K562 (cell line): Measurements from ENCODE around the gene LRRC7. TPM values are rescaled to one million over a fixed set of nuclear protein-coding genes. Genes with fewer than 3 reads are reported as not detected.

Experiments
- CBX2 ChIP-seq: fragments of 200-600 bp; sonication (generic); IDR thresholded peaks from one replicate; pipeline ENCODE4 v1.6.1; 2012; ENCODE audit warnings: mild to moderate bottlenecking, low read length, inconsistent platforms; ENCODE audit not compliant: insufficient read depth, poor library complexity, severe bottlenecking
- DPF2 ChIP-seq: fragments of 450-650 bp; IDR thresholded peaks from 2 replicates; pipeline ENCODE4 v1.6.1; 2016
- FIP1L1 ChIP-seq: fragments of 200-400 bp; formaldehyde crosslinking; IDR thresholded peaks from 2 replicates; pipeline ENCODE4 v1.6.1; 2018; ENCODE audit warnings: mild to moderate bottlenecking, low read depth, low read length; ENCODE audit not compliant: poor library complexity, severe bottlenecking
- KAT7 ChIP-seq: sonication (generic); formaldehyde crosslinking; IDR thresholded peaks from 2 replicates; pipeline ENCODE4 v1.8.0; 2022; ENCODE audit warnings: missing genetic modification reagents, mild to moderate bottlenecking, borderline replicate concordance
- MAFK ChIP-seq: IDR thresholded peaks from 2 replicates; pipeline ENCODE4 v1.6.1; 2011; ENCODE audit warnings: low read length, improper control_type of control experiment
- NCOR1 ChIP-seq: fragments of 450-650 bp; IDR thresholded peaks from 2 replicates; pipeline ENCODE4 v1.6.1; 2016; ENCODE audit warnings: mild to moderate bottlenecking, moderate library complexity
- POLR2B ChIP-seq: fragments of 450-650 bp; IDR thresholded peaks from 2 replicates; pipeline ENCODE4 v1.6.1; 2018; ENCODE audit warnings: low read depth; ENCODE audit not compliant: partially characterized antibody
- SMARCB1 ChIP-seq: IDR thresholded peaks from 2 replicates; pipeline ENCODE4 v1.6.1; 2011; ENCODE audit warnings: improper control_type of control experiment, low read depth; ENCODE audit not compliant: insufficient read length
- TCF3 ChIP-seq: sonication (generic); formaldehyde crosslinking; IDR thresholded peaks from 2 replicates; pipeline ENCODE4 v1.4.0; 2020; ENCODE audit warnings: mild to moderate bottlenecking, missing genetic modification reagents
- TCF7 ChIP-seq: sonication (generic); IDR thresholded peaks from 2 replicates; pipeline ENCODE4 v1.6.1; 2016; ENCODE audit warnings: antibody characterized with exemption, borderline replicate concordance
- TEAD2 ChIP-seq: fragments of 450-650 bp; IDR thresholded peaks from 2 replicates; pipeline ENCODE4 v1.6.1; 2016; ENCODE audit warnings: missing genetic modification characterization, control low read depth, missing compliant biosample characterization
- THRB ChIP-seq: fragments of 450-650 bp; formaldehyde crosslinking; conservative IDR thresholded peaks from 2 replicates; pipeline ENCODE4 v1.4.0; 2022; ENCODE audit warnings: mild to moderate bottlenecking, missing genetic modification characterization
- UBTF ChIP-seq, 2 experiments: IDR thresholded peaks; 2 replicates each; pipeline ENCODE4 v1.6.1; 2012; ENCODE audit warnings: improper control_type of control experiment in 2 of 2, low read depth in 2 of 2, low read length in 2 of 2, borderline replicate concordance in 1 of 2
- YBX1 ChIP-seq: fragments of 450-650 bp; IDR thresholded peaks from 2 replicates; pipeline ENCODE4 v1.7.1; 2016; ENCODE audit warnings: mild to moderate bottlenecking
- ZFPM2 ChIP-seq: fragments of 250-450 bp; sonication (Bioruptor Pico); IDR thresholded peaks from 2 replicates; pipeline ENCODE4 v1.5.1; 2022; ENCODE audit warnings: mild to moderate bottlenecking
- ZNF445 ChIP-seq: fragments of 250-450 bp; sonication (Bioruptor Pico); IDR thresholded peaks from 2 replicates; pipeline ENCODE4 v1.4.0; 2020; ENCODE audit warnings: low read depth, mild to moderate bottlenecking, moderate library complexity
- ZNF75A ChIP-seq: fragments of 450-650 bp; formaldehyde crosslinking; IDR thresholded peaks from 2 replicates; pipeline ENCODE4 v1.4.0; 2020; ENCODE audit warnings: mild to moderate bottlenecking
- ZNF785 ChIP-seq: fragments of 250-450 bp; sonication (Bioruptor Pico); IDR thresholded peaks from 2 replicates; pipeline ENCODE4 v1.4.0; 2020; ENCODE audit warnings: mild to moderate bottlenecking
- ZZZ3 ChIP-seq: fragments of 450-650 bp; IDR thresholded peaks from 2 replicates; pipeline ENCODE4 v1.6.1; 2016; ENCODE audit warnings: antibody characterized with exemption, mild to moderate bottlenecking, moderate library complexity
- polyA plus RNA-seq, 8 experiments: library from polyadenylated mRNA; depleted of rRNA in 4 of 8; stranded (reverse) in 5 of 8; unstranded in 3 of 8; fragments of >200 nt; fragmentation: Nextera tagmentation in 2 of 8; fragmentation: Illumina TruSeq in 1 of 8; extraction: Ambion mirVana in 2 of 8; extraction: Trizol in 1 of 8; gene quantifications; 2 replicates each; pipeline versions ENCODE4 v1.2.1 to v1.2.3, GENCODE V29; 2011 to 2014; ENCODE audit warnings: inconsistent platforms in 1 of 8, missing spikeins in 1 of 8
- total RNA-seq, 7 experiments: library from RNA; depleted of rRNA in 6 of 7; stranded (reverse); fragments of >200 nt in 6 of 7; fragmentation: Illumina TruSeq in 2 of 7; extraction: Trizol in 2 of 7; gene quantifications; 2 replicates each; pipeline versions ENCODE4 v1.2.1 to v1.2.3, GENCODE V29; 2011 to 2021; ENCODE audit warnings: low replicate concordance in 1 of 7
- TF ChIP-seq, protein P1 (sequence below): fragments of 450-650 bp; IDR thresholded peaks from 2 replicates; pipeline ENCODE4 v1.6.1; 2018; ENCODE audit warnings: mild to moderate bottlenecking, low read depth; ENCODE audit not compliant: partially characterized antibody
- TF ChIP-seq, protein P2 (sequence below): fragments of 250-450 bp; sonication (Bioruptor Pico); IDR thresholded peaks from 2 replicates; pipeline ENCODE4 v1.8.0; 2021; ENCODE audit warnings: moderate library complexity, mild to moderate bottlenecking, inconsistent platforms

The LRRC7 gene
- total and polyA plus RNA-seq, 9 of the 15 experiments (the other 6 are each of a cell fraction or from before 2014, with no cell fraction given), result 0.09 to 0.94 (median 0.49) TPM

DNA sequence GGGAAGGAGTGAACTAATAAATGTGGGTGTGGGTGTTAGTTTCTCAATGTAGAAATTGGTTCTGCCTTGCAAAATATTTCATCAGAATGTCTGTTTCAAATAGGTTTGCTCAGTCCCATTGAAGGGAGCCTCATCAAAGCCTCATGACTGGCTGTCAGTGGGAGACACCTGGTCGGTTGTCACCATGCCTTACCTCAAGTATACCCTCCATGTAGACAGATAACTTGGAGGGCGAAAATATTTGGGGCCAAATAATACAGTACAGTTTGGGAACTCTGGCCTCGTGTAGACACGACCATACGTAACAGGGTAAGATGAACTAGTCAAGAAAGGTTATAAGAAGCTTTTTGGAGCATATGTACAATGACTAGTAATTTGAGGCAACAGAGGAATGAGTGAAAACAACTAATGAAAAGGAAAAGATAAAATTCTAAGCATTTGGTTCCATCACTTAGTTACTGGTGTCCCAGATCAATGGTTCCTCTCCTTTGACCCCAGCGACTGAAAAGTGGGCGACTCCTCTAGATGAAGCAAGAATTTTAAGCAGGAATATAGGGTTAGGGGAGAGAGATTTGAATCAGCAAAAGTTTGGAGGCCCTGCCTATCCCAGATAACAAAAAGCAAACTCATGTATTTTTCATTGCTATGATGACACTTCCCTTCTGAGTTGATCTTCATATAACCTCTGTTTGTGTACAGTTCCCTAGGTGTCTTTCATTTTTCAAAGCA lies 473.8 kb downstream of the LRRC7 start (continued):
- TF ChIP-seq ZNF75A (CRISPR knock-in tag), result 0 out of 2 replicates have a peak, but pooled peaks have one; percentile 15
- no peak for TF ChIP-seq UBTF (IDR thresholded peaks at IDR 0.05; ENCODE audit: borderline replicate concordance in 1 of 2, low read depth in 2 of 2, low read length in 2 of 2)
- no peak for TF ChIP-seq TCF7
- no peak for TF ChIP-seq POLR2B
- peak; percentile 47 for TF ChIP-seq TCF3 (CRISPR knock-in tag)
- TF ChIP-seq THRB (CRISPR knock-in tag), result 0 out of 2 replicates have a peak, but pooled peaks have one; percentile 53
- TF ChIP-seq SMARCB1, result no peak
- TF ChIP-seq DPF2, result peak; percentile 84
- no peak for TF ChIP-seq ZNF785 (CRISPR knock-in tag)
- TF ChIP-seq ZFPM2 (CRISPR knock-in tag), result no peak
- no peak; the same call in 1 of the 2 replicates for TF ChIP-seq ZNF445 (CRISPR knock-in tag)
- peak; percentile 59 for TF ChIP-seq NCOR1
- TF ChIP-seq, protein P1, sequence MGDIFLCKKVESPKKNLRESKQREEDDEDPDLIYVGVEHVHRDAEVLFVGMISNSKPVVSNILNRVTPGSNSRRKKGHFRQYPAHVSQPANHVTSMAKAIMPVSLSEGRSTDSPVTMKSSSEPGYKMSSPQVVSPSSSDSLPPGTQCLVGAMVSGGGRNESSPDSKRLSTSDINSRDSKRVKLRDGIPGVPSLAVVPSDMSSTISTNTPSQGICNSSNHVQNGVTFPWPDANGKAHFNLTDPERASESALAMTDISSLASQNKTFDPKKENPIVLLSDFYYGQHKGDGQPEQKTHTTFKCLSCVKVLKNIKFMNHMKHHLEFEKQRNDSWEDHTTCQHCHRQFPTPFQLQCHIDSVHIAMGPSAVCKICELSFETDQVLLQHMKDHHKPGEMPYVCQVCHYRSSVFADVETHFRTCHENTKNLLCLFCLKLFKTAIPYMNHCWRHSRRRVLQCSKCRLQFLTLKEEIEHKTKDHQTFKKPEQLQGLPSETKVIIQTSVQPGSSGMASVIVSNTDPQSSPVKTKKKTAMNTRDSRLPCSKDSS, result no peak
- TF ChIP-seq CBX2, result no peak
- TF ChIP-seq KAT7 (CRISPR knock-in tag), result no peak
- peak; percentile 58; the same call in 1 of the 2 replicates for TF ChIP-seq TEAD2 (tag)
- no peak for TF ChIP-seq FIP1L1
- peak; percentile 81 for TF ChIP-seq MAFK
- no peak for TF ChIP-seq YBX1
- TF ChIP-seq ZZZ3, result no peak
- TF ChIP-seq, protein P2, sequence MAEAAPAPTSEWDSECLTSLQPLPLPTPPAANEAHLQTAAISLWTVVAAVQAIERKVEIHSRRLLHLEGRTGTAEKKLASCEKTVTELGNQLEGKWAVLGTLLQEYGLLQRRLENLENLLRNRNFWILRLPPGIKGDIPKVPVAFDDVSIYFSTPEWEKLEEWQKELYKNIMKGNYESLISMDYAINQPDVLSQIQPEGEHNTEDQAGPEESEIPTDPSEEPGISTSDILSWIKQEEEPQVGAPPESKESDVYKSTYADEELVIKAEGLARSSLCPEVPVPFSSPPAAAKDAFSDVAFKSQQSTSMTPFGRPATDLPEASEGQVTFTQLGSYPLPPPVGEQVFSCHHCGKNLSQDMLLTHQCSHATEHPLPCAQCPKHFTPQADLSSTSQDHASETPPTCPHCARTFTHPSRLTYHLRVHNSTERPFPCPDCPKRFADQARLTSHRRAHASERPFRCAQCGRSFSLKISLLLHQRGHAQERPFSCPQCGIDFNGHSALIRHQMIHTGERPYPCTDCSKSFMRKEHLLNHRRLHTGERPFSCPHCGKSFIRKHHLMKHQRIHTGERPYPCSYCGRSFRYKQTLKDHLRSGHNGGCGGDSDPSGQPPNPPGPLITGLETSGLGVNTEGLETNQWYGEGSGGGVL, result no peak
